NCI-H524 treated with DMSO at 0.1 percent for 48 hours (cell line): ENCODE measurements around the gene NPIPA1.
"Not testable (repeated sequence)": the region's sequence is repeated elsewhere in the genome, so short reads cannot be mapped to it uniquely, and the experiment has no call there.

Experiments
- DNase-seq: peaks from one replicate; lab custom pipeline; 2025; lab: John Stamatoyannopoulos, UW

The NPIPA1 gene

DNA sequence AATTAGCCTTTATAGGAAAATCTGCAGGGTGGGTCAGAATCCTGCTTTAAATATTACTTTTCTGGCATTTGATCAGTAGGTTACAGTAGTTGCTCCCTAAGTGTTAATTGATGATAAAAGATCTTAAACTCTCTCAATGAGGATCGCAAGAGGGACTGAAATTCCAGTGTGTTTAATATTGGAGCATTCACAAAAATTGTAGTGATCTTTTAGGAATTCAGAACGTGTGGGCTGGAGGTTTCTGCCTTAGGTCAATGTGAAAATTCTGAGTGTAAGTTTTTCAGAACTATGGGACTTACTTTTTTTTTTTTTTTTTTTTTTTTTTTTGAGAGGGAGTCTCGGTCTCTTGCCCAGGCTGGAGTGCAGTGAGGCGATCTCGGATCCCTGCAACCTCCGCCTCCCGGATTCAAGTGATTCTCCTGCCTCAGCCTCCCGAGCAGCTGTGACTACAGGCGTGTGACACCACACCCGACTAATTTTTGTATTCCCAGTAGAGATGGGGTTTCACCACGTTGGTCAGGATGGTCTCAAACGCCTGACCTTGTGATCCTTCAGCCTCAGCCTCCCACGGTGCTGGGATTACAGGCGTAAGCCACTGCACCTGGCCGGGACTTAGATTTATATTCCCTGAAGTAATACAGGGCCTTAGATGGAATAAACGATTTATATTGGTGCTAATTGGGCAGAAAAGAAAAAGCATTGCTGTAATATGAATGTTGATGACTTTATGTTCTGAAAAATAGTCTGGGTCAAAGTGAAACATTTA, 39.9 kb downstream of the NPIPA1 start:
- not testable (repeated sequence) for DNase-seq

DNA sequence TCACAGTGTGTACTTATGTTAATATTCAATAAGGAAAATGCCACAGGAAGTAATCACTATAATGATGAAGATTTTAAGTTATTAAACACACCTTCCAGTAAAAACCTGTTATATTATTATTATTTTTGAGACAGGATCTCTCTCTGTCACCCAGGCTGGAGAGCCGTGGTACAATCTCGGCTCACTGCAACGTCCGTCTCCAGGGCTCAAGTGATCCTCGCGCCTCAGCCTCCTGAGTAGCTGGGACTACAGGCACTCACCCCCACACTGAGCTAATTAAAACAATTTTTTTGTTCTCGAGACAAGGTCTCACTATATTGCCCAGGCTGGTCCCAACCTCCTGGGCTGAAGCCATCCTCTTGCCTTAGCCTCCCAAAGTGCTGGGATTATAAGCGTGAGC, 41.0 kb downstream of the NPIPA1 start:
- not testable (repeated sequence) for DNase-seq

DNA sequence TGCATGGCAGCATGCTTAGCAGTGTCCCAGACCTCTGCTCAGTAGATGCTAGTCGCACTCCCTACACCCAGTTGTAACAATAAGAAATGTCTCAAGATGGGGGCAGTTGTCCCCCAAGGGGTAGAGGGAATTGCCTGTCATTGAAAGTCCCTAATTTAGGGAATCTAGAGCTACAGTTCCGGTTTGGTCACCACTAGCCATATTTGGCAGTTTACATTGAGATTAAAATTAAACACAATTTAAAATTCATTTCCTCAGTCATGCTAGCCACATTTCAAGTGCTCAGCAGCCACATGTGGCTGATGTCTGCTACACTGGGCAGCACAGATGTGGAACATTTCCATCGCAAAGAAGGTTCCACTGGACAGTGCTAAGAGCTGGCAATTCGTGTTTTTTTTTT, 41.7 kb downstream of the NPIPA1 start:
- DNase-seq: not testable (repeated sequence)

DNA sequence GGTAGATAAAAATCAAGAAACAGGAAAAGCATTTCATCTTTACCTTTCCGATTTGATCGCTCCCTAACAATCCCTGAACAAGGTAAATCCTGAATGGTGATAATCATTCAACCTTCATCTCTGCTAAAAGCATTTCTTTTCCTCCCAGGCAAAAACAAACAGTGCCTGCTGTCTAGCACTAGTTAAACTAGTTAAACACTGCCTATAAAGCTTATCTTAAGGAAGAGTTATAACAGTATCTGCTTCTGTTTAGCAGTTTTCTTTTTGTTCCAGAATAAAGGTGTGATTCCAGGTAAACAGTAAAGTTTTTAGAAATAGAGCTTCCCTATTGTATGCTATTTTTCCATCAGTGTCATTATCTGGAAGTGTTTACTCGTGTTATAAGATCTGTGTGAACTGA, 44.0 kb downstream of the NPIPA1 start:
- not testable (repeated sequence) for DNase-seq

DNA sequence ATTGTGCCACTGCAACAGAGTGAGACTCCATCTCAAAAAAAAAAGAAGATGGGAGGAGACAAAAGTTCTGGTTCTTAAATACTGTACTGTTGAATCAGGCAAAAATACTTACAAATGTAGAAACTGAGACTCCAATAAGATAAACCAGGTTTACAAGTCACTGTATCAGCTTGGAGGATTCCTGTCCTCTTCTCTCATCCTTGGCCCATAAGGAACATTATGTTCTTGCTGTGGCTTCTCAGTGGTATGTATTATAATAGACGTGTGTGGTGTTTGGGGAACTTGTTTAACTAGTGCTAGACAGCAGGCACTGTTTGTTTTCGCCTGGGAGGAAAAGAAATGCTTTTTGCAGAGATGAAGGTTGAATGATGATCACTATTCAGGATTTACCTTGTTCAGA, 45.3 kb downstream of the NPIPA1 start:
- not testable (repeated sequence) for DNase-seq

DNA sequence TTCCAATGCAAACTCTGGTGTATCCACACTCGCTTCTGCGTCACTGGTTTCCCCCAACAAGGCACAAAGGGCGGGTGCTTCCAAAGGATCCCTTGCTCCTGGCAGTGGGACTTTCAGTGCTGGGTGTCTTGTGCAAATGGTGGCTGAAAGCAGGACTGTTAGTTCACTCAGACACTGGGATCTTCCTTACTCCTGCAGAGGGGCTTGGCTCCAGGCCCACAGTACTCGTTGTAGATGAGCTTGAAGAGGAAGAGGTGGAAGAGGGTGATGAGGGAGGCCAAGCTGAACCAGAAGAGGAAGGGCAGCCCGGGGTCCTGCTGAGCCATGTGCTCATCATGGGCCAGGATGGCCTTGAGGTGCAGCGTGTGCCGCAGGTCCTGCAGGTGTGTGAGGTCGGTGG, 50.8 kb downstream of the NPIPA1 start:
- DNase-seq: not testable (repeated sequence)

DNA sequence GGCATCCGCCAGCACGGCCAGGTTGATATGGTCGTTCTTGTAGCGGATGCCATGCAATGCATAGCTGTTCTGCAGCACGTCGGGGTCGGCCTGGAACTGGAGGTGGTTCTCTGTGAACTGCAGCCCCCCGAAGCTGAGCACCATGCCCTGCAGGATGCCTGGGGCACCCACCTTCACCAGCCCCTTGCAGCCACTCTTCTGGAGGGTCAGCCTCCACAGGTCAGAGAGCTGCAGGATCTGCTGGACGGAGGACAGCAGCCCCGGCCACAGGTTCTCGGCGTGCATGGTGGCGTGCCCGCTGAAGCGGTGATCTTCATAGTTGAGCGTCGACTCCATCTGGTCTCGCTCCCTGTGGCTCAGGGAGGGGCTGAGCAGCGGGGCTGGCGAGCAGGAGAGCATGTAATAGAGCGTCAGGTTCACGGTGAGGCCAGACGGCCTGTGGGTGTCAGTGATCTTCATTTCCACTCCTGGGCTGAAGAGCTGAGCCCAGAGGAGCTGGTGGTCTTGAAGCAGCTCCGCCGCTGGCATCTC, 51.5 kb downstream of the NPIPA1 start:
- not testable (repeated sequence) for DNase-seq

DNA sequence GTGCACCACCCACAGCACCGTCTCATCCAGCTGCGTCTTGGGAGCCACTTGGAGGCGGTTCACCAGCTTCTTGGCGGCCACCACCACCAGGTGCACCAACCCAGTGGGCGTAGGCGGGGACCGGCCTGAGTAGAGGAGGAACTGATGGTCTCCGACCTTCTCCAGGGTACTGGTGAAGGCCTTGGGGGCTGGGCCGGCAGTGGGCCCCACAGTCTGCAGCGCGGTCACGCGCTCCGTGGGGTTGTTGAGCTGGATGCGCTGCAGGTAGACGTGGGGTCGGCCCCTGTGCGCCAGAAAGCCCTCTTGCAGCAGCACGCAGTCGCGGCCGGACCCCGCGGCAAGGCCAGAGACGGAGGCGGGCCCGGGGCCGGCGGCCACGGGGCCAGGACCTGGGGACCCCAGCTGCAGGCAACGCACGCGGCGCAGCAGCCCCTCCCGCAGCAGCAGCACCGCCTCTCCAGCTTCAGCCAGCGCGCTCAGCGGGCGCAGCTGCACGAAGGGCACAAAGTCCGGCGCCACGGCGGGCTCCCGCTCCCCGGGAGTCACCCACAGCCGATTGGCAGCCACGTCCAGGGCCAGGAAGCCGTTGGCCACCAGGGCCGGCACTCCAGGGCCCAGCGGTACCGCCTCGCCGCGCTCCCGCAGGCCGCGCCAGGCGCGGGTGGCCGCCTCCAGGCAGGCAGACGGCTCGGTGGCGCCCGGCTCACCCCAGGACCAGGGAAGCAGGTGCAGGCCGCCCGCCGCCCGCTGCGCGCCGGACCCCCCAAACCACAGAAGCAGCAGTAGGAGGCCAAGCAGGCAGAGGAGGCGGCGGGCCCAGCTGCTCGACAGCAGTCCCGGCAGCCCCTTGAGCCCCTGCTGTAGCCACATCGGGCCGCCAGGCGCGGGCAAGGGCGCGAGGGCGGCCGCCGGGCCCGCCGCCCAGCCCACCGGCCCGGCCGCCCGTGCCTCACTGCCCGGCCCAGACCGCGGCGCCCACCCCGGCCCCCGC, 52.3 kb downstream of the NPIPA1 start:
- not testable (repeated sequence) for DNase-seq

DNA sequence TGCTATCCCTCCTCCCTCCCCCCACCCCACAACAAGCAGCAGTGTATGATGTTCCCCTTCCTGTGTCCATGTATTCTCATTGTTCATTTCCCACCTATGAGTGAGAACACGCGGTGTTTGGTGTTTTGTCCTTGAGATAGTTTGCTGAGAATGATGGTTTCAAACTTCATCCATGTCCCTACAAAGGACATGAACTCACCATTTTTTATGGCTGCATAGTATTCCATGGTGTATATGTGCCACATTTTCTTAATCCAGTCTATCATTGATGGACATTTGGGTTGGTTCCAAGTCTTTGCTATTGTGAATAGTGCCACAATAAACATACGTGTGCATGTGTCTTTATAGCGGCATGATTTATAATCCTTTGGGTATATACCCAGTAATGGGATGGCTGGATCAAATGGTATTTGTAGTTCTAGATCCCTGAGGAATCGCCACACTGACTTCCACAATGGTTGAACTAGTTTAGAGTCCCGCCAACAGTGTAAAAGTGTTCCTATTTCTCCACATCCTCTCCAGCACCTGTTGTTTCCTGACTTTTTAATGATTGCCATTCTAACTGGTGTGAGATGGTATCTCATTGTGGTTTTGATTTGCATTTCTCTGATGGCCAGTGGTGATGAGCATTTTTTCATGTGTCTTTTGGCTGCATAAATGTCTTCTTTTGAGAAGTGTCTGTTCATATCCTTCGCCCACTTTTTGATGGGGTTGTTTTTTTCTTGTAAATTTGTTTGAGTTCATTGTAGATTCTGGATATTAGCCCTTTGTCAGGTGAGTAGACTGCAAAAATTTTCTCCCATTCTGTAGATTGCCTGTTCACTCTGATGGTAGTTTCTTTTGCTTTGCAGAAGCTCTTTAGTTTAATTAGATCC, 56.3 kb downstream of the NPIPA1 start:
- DNase-seq: not testable (repeated sequence)

DNA sequence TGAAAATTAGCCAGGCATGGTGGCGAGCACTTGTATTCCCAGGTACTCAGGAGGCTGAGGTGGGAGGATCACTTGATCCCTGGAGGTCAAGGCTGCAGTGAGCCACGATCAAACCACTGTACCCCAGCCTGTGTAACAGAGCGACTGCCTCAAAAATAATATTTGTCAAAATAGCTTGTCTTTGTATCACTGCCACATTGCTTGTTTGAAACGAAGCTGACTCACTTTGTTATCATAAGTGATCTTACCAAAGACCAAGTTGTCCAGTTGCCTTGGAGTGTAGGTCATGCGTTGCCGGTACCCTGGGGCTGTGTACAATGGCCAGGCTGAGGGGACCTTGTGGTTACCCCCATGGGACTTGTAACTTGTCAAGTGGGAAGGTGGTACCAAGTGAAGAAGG, 59.5 kb downstream of the NPIPA1 start:
- DNase-seq: not testable (repeated sequence)

DNA sequence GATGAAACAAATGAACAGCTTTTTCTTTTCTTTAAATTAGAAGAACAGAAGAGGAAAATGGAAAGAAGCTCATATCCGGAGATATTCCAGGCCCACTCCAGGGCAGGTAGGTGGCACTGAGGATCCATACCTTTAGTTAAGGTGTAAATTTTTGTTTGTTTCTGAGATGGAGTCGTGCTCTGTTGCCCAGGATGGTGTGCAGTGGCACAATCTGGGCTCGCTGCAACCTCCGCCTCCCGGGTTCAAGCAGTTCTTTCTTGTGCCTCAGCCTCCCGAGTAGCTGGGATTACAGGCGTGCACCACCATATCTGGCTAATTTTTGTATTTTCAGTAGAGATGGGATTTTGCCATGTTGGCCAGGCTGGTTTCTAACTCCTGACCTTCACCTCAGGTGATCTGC, 61.1 kb downstream of the NPIPA1 start:
- DNase-seq: not testable (repeated sequence)

DNA sequence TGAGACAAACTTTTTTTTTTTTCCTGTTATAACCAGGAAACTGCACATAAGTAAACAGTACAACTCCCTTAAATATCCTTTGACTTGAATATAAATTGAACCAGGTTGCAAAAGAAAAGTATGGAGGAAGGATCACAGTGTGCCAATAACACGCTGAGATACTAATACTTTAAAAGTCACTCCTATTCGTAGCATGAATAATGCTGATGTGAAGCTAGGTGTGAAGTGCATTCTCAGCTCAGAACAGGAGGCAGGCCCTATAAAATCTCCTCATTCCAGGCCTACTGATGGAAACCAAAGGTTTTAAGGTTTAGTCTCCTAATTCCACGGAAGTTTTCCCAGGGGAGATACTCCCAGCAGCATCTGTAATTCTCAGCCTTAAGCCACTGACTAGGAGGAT, 62.6 kb downstream of the NPIPA1 start:
- DNase-seq: not testable (repeated sequence)
